Measurements from ENCODE around the gene TLCD1. TPM values are rescaled to one million over a fixed set of nuclear protein-coding genes. Genes with fewer than 3 reads are reported as not detected.

TLCD1 gene
- total and polyA plus RNA-seq, 10 of the 15 experiments (the other 5 are each of a cell fraction or from before 2014, with no cell fraction given): 2.9 to 19.8 (median 7.7) TPM

- TF ChIP-seq BACH1 (IDR thresholded peaks at IDR 0.05; ENCODE audit: borderline replicate concordance) (0 out of 2 replicates have a peak, but pooled peaks have one; percentile 13), CEBPB (IDR thresholded peaks at IDR 0.05; ENCODE audit: borderline replicate concordance in 1 of 2, low read depth in 2 of 2, low read length in 2 of 2) (no peak), ZNF622 (IDR thresholded peaks at IDR 0.05) (no peak), SUPT20H (IDR thresholded peaks at IDR 0.05; ENCODE audit: borderline replicate concordance, control insufficient read depth, low read depth, low read length) (no peak), RB1 (IDR thresholded peaks at IDR 0.05; ENCODE audit: borderline replicate concordance) (peak; percentile 48; the same call in 1 of the 2 replicates), ZBTB11 (CRISPR knock-in tag; IDR thresholded peaks at IDR 0.05) (no peak), WRNIP1 (IDR thresholded peaks at IDR 0.05; ENCODE audit: borderline replicate concordance, low read depth, low read length) (no peak), HDAC2 (IDR thresholded peaks at IDR 0.05) (no peak), E2F8 (IDR thresholded peaks at IDR 0.05; ENCODE audit: low read depth, partially characterized antibody) (no peak), SMC3 (IDR thresholded peaks at IDR 0.05; ENCODE audit: borderline replicate concordance, low read length) (peak; percentile 99)
- TF ChIP-seq, protein P1, sequence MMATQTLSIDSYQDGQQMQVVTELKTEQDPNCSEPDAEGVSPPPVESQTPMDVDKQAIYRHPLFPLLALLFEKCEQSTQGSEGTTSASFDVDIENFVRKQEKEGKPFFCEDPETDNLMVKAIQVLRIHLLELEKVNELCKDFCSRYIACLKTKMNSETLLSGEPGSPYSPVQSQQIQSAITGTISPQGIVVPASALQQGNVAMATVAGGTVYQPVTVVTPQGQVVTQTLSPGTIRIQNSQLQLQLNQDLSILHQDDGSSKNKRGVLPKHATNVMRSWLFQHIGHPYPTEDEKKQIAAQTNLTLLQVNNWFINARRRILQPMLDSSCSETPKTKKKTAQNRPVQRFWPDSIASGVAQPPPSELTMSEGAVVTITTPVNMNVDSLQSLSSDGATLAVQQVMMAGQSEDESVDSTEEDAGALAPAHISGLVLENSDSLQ (IDR thresholded peaks at IDR 0.05): peak; percentile 49; the same call in 1 of the 2 replicates
- TF ChIP-seq, protein P2, sequence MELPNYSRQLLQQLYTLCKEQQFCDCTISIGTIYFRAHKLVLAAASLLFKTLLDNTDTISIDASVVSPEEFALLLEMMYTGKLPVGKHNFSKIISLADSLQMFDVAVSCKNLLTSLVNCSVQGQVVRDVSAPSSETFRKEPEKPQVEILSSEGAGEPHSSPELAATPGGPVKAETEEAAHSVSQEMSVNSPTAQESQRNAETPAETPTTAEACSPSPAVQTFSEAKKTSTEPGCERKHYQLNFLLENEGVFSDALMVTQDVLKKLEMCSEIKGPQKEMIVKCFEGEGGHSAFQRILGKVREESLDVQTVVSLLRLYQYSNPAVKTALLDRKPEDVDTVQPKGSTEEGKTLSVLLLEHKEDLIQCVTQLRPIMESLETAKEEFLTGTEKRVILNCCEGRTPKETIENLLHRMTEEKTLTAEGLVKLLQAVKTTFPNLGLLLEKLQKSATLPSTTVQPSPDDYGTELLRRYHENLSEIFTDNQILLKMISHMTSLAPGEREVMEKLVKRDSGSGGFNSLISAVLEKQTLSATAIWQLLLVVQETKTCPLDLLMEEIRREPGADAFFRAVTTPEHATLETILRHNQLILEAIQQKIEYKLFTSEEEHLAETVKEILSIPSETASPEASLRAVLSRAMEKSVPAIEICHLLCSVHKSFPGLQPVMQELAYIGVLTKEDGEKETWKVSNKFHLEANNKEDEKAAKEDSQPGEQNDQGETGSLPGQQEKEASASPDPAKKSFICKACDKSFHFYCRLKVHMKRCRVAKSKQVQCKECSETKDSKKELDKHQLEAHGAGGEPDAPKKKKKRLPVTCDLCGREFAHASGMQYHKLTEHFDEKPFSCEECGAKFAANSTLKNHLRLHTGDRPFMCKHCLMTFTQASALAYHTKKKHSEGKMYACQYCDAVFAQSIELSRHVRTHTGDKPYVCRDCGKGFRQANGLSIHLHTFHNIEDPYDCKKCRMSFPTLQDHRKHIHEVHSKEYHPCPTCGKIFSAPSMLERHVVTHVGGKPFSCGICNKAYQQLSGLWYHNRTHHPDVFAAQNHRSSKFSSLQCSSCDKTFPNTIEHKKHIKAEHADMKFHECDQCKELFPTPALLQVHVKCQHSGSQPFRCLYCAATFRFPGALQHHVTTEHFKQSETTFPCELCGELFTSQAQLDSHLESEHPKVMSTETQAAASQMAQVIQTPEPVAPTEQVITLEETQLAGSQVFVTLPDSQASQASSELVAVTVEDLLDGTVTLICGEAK (IDR thresholded peaks at IDR 0.05; ENCODE audit: borderline replicate concordance): no peak
- TF ChIP-seq, protein P3, sequence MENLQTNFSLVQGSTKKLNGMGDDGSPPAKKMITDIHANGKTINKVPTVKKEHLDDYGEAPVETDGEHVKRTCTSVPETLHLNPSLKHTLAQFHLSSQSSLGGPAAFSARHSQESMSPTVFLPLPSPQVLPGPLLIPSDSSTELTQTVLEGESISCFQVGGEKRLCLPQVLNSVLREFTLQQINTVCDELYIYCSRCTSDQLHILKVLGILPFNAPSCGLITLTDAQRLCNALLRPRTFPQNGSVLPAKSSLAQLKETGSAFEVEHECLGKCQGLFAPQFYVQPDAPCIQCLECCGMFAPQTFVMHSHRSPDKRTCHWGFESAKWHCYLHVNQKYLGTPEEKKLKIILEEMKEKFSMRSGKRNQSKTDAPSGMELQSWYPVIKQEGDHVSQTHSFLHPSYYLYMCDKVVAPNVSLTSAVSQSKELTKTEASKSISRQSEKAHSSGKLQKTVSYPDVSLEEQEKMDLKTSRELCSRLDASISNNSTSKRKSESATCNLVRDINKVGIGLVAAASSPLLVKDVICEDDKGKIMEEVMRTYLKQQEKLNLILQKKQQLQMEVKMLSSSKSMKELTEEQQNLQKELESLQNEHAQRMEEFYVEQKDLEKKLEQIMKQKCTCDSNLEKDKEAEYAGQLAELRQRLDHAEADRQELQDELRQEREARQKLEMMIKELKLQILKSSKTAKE (IDR thresholded peaks at IDR 0.05; ENCODE audit: low read depth, poor library complexity, severe bottlenecking): no peak
These were observed 24.4 kb upstream of the TLCD1 start (continued) for GRCh38 chr17:28750178-28751047.

Data from GM12878 (cell line).